RWPE1 (cell line): ENCODE data around the gene KLHDC3.

Experiments used
- CTCF ChIA-PET: fragments of 350-600 bp; sonication (Branson Sonifier 250); formaldehyde crosslinking; extraction: SDS; loops from one replicate; lab custom pipeline; 2021; lab: Yijun Ruan, JAX
- POLR2A ChIA-PET: fragments of 400-600 bp; formaldehyde crosslinking; extraction: SDS; loops from one replicate; lab custom pipeline; 2020; ENCODE audit warnings: antibody characterized with exemption; ENCODE audit not compliant: low non-redundant PET; lab: Yijun Ruan, JAX
- DNase-seq: peaks from one replicate; pipeline ENCODE4 v3.0.0; 2012; ENCODE audit warnings: low spot score
- H3K27ac ChIP-seq: fragments of 450-650 bp; 2 replicates; pipeline ENCODE4 v1.5.1; 2017
- CTCF ChIP-seq: fragments of 450-650 bp; conservative IDR thresholded peaks from 2 replicates; pipeline ENCODE4 v1.5.1; 2017; ENCODE audit warnings: low read depth, mild to moderate bottlenecking

KLHDC3 gene

GRCh38 chr6:43060755-43061633 is 46.9 kb downstream of the KLHDC3 start:
- POLR2A ChIA-PET: no interaction called here
- no peak for DNase-seq
- H3K27ac ChIP-seq: peak overlapping the region; percentile 85
- CTCF ChIA-PET: interaction anchor here (0.7 to 2.9 kb wide), 2 partner anchors 36 to 82 kb away, joined by 3 to 11 read pairs; no protein-coding TSS in a partner anchor
- TF ChIP-seq CTCF: no peak

GRCh38 chr6:43061861-43062260 is 47.8 kb downstream of the KLHDC3 start:
- no peak for DNase-seq
- no peak for TF ChIP-seq CTCF
- POLR2A ChIA-PET: no interaction called here
- no peak overlapping the region for H3K27ac ChIP-seq
- CTCF ChIA-PET: interaction anchor here (2.9 kb wide), 1 partner anchor 81 kb away, joined by 11 read pairs; no protein-coding TSS in a partner anchor

GRCh38 chr6:43062818-43063217 is 48.8 kb downstream of the KLHDC3 start:
- H3K27ac ChIP-seq: no peak overlapping the region
- CTCF ChIA-PET: interaction anchor here (0.6 to 1.5 kb wide), 2 partner anchors 14 to 81 kb away, joined by 3 to 4 read pairs; no protein-coding TSS in a partner anchor
- TF ChIP-seq CTCF: no peak
- POLR2A ChIA-PET: interaction anchor here (0.6 kb wide), 1 partner anchor 9 kb away, joined by 3 read pairs; the partner anchor contains the start of gene CUL7
- DNase-seq: no peak

- 0 out of 2 replicates have a peak overlapping the region, but pooled peaks have one; percentile 7 for H3K27ac ChIP-seq
- POLR2A ChIA-PET: no interaction called here
- CTCF ChIA-PET: interaction anchor here (0.6 to 1.5 kb wide), 3 partner anchors 12 to 60 kb away, joined by 3 to 13 read pairs (median 5); no protein-coding TSS in a partner anchor
- DNase-seq: peak; percentile 63
- peak; percentile 63 for TF ChIP-seq CTCF
These were observed 56.1 kb downstream of the KLHDC3 start for GRCh38 chr6:43070028-43070632.
